ENCODE data around the gene DNAJB5.

The DNAJB5 gene

DNA sequence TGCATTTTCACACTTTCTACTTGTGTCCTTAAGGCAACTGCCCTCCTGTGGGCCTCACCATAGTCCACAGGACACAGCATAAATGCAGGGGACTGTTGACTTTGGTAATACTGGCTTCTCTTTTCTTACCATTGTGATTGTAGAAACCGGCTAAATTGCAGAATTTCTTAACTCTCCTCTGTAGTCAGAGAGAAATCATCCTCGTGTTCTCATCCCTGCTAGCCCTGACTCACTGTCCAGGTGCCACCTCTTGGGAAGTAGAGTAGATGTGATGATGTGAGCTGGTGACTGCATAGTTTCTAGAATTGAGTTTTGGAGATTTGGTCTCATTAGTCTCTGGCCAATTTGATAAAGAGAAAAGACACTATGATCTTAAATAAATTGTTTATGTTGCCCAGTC lies 26.0 kb upstream of the DNAJB5 start:
- TF ChIP-seq CREB1 (IDR thresholded peaks at IDR 0.05; ENCODE audit: low read depth) = no peak
- TF ChIP-seq TCF12 (IDR thresholded peaks at IDR 0.05; ENCODE audit: low read depth) = no peak
- no peak for TF ChIP-seq YY1 (IDR thresholded peaks at IDR 0.05; ENCODE audit: low read depth)
- no peak for TF ChIP-seq CEBPB (IDR thresholded peaks at IDR 0.05)
- no peak for TF ChIP-seq EGR1 (IDR thresholded peaks at IDR 0.05)
- no peak for TF ChIP-seq NFIC (IDR thresholded peaks at IDR 0.05)
- TF ChIP-seq RAD21 (IDR thresholded peaks at IDR 0.05; ENCODE audit: low read depth) = no peak
- TF ChIP-seq, protein P1, sequence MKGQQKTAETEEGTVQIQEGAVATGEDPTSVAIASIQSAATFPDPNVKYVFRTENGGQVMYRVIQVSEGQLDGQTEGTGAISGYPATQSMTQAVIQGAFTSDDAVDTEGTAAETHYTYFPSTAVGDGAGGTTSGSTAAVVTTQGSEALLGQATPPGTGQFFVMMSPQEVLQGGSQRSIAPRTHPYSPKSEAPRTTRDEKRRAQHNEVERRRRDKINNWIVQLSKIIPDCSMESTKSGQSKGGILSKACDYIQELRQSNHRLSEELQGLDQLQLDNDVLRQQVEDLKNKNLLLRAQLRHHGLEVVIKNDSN (IDR thresholded peaks at IDR 0.05) = no peak
- TF ChIP-seq, protein P2, sequence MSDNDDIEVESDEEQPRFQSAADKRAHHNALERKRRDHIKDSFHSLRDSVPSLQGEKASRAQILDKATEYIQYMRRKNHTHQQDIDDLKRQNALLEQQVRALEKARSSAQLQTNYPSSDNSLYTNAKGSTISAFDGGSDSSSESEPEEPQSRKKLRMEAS (IDR thresholded peaks at IDR 0.05) = no peak
- TF ChIP-seq, protein P3, sequence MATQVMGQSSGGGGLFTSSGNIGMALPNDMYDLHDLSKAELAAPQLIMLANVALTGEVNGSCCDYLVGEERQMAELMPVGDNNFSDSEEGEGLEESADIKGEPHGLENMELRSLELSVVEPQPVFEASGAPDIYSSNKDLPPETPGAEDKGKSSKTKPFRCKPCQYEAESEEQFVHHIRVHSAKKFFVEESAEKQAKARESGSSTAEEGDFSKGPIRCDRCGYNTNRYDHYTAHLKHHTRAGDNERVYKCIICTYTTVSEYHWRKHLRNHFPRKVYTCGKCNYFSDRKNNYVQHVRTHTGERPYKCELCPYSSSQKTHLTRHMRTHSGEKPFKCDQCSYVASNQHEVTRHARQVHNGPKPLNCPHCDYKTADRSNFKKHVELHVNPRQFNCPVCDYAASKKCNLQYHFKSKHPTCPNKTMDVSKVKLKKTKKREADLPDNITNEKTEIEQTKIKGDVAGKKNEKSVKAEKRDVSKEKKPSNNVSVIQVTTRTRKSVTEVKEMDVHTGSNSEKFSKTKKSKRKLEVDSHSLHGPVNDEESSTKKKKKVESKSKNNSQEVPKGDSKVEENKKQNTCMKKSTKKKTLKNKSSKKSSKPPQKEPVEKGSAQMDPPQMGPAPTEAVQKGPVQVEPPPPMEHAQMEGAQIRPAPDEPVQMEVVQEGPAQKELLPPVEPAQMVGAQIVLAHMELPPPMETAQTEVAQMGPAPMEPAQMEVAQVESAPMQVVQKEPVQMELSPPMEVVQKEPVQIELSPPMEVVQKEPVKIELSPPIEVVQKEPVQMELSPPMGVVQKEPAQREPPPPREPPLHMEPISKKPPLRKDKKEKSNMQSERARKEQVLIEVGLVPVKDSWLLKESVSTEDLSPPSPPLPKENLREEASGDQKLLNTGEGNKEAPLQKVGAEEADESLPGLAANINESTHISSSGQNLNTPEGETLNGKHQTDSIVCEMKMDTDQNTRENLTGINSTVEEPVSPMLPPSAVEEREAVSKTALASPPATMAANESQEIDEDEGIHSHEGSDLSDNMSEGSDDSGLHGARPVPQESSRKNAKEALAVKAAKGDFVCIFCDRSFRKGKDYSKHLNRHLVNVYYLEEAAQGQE (IDR thresholded peaks at IDR 0.05; ENCODE audit: low read depth) = no peak
- TF ChIP-seq TAF1 (IDR thresholded peaks at IDR 0.05; ENCODE audit: low read depth) = no peak
- TF ChIP-seq FOXM1 (IDR thresholded peaks at IDR 0.05; ENCODE audit: borderline replicate concordance, low read depth) = no peak
- no peak for TF ChIP-seq EP300 (IDR thresholded peaks at IDR 0.05; ENCODE audit: borderline replicate concordance)
- no peak for TF ChIP-seq TEAD4 (IDR thresholded peaks at IDR 0.05)
- no peak for TF ChIP-seq ZBTB7A (IDR thresholded peaks at IDR 0.05; ENCODE audit: low read depth)

DNA sequence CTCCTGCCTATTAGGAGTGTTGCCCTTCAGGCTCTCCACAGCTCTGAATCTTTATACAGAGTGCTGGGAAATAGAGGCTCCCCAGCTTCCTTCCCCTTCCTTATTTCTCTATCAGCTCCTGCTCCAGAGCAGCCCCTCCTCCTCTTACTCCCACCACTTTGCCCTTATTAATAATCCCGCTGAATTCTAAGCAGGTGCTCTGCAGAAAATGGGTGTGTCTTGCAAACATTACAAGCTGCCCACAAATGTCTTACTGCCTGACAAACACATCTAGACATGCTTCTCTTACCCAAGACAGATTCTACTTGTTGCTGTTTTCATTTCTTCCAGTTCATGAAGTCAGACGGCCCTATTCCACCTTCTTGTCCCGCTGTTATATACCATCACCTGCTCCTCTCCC lies 25.1 kb upstream of the DNAJB5 start:
- TF ChIP-seq RAD21 (IDR thresholded peaks at IDR 0.05; ENCODE audit: low read depth) = no peak
- TF ChIP-seq TEAD4 (IDR thresholded peaks at IDR 0.05) = no peak
- no peak for TF ChIP-seq ZBTB7A (IDR thresholded peaks at IDR 0.05; ENCODE audit: low read depth)
- no peak for TF ChIP-seq TCF12 (IDR thresholded peaks at IDR 0.05; ENCODE audit: low read depth)
- TF ChIP-seq YY1 (IDR thresholded peaks at IDR 0.05; ENCODE audit: low read depth) = no peak
- TF ChIP-seq FOXM1 (IDR thresholded peaks at IDR 0.05; ENCODE audit: borderline replicate concordance, low read depth) = no peak
- no peak for TF ChIP-seq EP300 (IDR thresholded peaks at IDR 0.05; ENCODE audit: borderline replicate concordance)
- no peak for TF ChIP-seq EGR1 (IDR thresholded peaks at IDR 0.05)
- no peak for TF ChIP-seq CREB1 (IDR thresholded peaks at IDR 0.05; ENCODE audit: low read depth)
- TF ChIP-seq, protein P3 (IDR thresholded peaks at IDR 0.05; ENCODE audit: low read depth) = no peak
- TF ChIP-seq TAF1 (IDR thresholded peaks at IDR 0.05; ENCODE audit: low read depth) = no peak
- no peak for TF ChIP-seq NFIC (IDR thresholded peaks at IDR 0.05)
- TF ChIP-seq, protein P1 (IDR thresholded peaks at IDR 0.05) = no peak
- TF ChIP-seq, protein P2 (IDR thresholded peaks at IDR 0.05) = no peak
- no peak for TF ChIP-seq CEBPB (IDR thresholded peaks at IDR 0.05)

DNA sequence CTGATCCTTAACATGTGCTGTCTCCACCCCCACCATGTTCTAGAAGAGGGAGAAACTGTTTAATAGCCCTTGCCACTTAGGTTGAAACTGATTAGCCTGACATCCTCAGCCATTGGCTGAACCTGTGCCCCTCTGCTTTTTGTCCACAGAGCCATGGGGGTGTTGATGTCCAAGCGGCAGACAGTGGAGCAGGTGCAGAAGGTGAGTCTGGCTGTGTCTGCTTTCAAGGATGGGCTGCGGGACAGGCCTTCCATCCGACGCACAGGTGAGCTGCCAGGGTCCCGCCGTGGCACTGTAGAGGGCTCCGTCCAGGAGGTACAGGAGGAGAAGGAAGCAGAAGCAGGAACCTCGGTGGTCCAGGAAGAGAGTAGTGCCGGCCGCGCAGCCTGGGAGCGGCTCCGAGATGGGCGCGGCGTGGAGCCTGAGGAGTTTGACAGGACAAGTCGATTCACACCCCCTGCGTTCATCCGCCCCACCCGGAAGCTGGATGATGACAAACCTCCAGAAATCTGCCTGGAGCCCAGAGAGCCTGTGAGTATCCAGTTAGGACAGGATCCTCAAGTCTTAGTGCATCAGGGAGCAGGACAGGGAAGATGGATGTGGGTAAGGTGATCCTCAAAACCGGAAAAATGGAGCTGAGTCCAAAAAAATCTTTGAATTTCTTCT lies 18.3 kb upstream of the DNAJB5 start:
- TF ChIP-seq ZBTB7A (IDR thresholded peaks at IDR 0.05; ENCODE audit: low read depth) (no peak), EP300 (IDR thresholded peaks at IDR 0.05; ENCODE audit: borderline replicate concordance) (no peak)

DNA sequence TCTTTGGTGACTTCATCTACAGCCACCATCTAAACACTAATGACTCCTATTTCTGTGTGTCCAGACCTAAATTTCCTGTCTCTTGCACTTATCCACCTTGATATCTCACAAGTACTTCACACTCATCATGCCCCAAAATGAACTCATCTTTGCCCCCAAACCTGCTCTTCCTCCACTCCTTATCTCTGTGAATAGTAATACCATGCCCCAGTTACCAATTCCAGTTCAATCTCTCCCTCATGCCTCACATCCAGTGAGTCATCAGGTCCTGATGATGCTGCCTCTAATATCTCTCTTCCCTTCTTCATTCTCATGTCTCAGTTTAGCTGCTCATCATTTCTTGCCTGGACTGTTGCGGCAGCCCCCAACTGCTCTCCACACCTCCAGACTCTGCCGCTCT lies 14.9 kb upstream of the DNAJB5 start:
- TF ChIP-seq YY1 (IDR thresholded peaks at IDR 0.05; ENCODE audit: low read depth) = no peak
- TF ChIP-seq TAF1 (IDR thresholded peaks at IDR 0.05; ENCODE audit: low read depth) = no peak
- no peak for TF ChIP-seq TCF12 (IDR thresholded peaks at IDR 0.05; ENCODE audit: low read depth)
- TF ChIP-seq, protein P3 (IDR thresholded peaks at IDR 0.05; ENCODE audit: low read depth) = no peak
- TF ChIP-seq, protein P2 (IDR thresholded peaks at IDR 0.05) = no peak
- no peak for TF ChIP-seq EP300 (IDR thresholded peaks at IDR 0.05; ENCODE audit: borderline replicate concordance)
- no peak for TF ChIP-seq EGR1 (IDR thresholded peaks at IDR 0.05)
- TF ChIP-seq TEAD4 (IDR thresholded peaks at IDR 0.05) = no peak
- TF ChIP-seq NFIC (IDR thresholded peaks at IDR 0.05) = no peak
- no peak for TF ChIP-seq CEBPB (IDR thresholded peaks at IDR 0.05)
- TF ChIP-seq, protein P1 (IDR thresholded peaks at IDR 0.05) = no peak
